G401.6 (cell line): ENCODE data around the gene ADCY5.

ENCODE experiments used
- FAIRE-seq: peaks from 2 replicates; lab custom pipeline; 2012; peaks lifted over from hg19 to GRCh38; lab: Jason Lieb, UNC

The ADCY5 gene

GRCh38 chr3:123405936-123406510, 42.9 kb downstream of the ADCY5 start:
- no peak for FAIRE-seq

GRCh38 chr3:123405021-123405420, 43.9 kb downstream of the ADCY5 start:
- no peak for FAIRE-seq

GRCh38 chr3:123404391-123404790, 44.5 kb downstream of the ADCY5 start:
- no peak for FAIRE-seq

- FAIRE-seq: no peak
These were observed 46.9 kb downstream of the ADCY5 start for GRCh38 chr3:123401836-123402530.

- FAIRE-seq: no peak
These were observed 48.7 kb downstream of the ADCY5 start for GRCh38 chr3:123400169-123400568.

GRCh38 chr3:123399653-123400052, 49.2 kb downstream of the ADCY5 start:
- no peak for FAIRE-seq

- no peak for FAIRE-seq
These were observed 50.7 kb downstream of the ADCY5 start for GRCh38 chr3:123397921-123398785.

GRCh38 chr3:123397050-123397590, 51.8 kb downstream of the ADCY5 start:
- FAIRE-seq: no peak

- FAIRE-seq: no peak
These were observed 52.5 kb downstream of the ADCY5 start for GRCh38 chr3:123396171-123397049.

- no peak for FAIRE-seq
These were observed 53.7 kb downstream of the ADCY5 start for GRCh38 chr3:123395235-123395634.

GRCh38 chr3:123394391-123395020, 54.4 kb downstream of the ADCY5 start:
- no peak for FAIRE-seq

- no peak for FAIRE-seq
These were observed 55.8 kb downstream of the ADCY5 start for GRCh38 chr3:123392871-123393620.

- no peak for FAIRE-seq
These were observed 56.5 kb downstream of the ADCY5 start for GRCh38 chr3:123392368-123392767.

GRCh38 chr3:123390865-123391600, 57.9 kb downstream of the ADCY5 start:
- FAIRE-seq: no peak

- FAIRE-seq: no peak
These were observed 59.3 kb downstream of the ADCY5 start for GRCh38 chr3:123389628-123389918.

- FAIRE-seq: no peak
These were observed 59.9 kb downstream of the ADCY5 start for GRCh38 chr3:123388811-123389627.

- no peak for FAIRE-seq
These were observed 60.8 kb downstream of the ADCY5 start for GRCh38 chr3:123388042-123388441.

- no peak for FAIRE-seq
These were observed 61.4 kb downstream of the ADCY5 start for GRCh38 chr3:123387532-123387931.

GRCh38 chr3:123386477-123387040, 62.3 kb downstream of the ADCY5 start:
- no peak for FAIRE-seq
